Naive thymus-derived CD4-positive, alpha-beta T cell (primary cell): ENCODE data around the gene DMP1. TPM values are rescaled to one million over a fixed set of nuclear protein-coding genes. Genes with fewer than 3 reads are reported as not detected.

Source experiments
- ATAC-seq: fragments of 150-1000 bp; cut with Tn5 transposase; 2 replicates; pipeline ENCODE4 v1.10.0; 2021; ENCODE audit warnings: mild to moderate bottlenecking, moderate library complexity
- CTCF ChIA-PET: fragments of 350-600 bp; sonication (Branson Sonifier 250); formaldehyde crosslinking; loops from one replicate; lab custom pipeline; 2021; ENCODE audit warnings: antibody characterized with exemption; lab: Charles Lee
- POLR2A ChIA-PET: fragments of 350-600 bp; sonication (Branson Sonifier 250); formaldehyde crosslinking; loops from one replicate; lab custom pipeline; 2021; ENCODE audit warnings: antibody characterized with exemption, inconsistent platforms; lab: Charles Lee
- DNase-seq, 9 donors: peaks; one replicate each; pipeline versions ENCODE4 v3.0.0 to v3.0.0-alpha.2; 2020 to 2022; ENCODE audit warnings: mixed read lengths in 1 of 9
- H3K27ac ChIP-seq: one replicate; pipeline ENCODE4 v1.7.0; 2013; ENCODE audit warnings: mild to moderate bottlenecking, low read depth, low read length, moderate library complexity
- H3K27me3 ChIP-seq, 2 donors: one replicate each; pipeline ENCODE4 v1.7.0; 2013; ENCODE audit warnings: low read length in 2 of 2, mild to moderate bottlenecking in 2 of 2, moderate library complexity in 2 of 2; ENCODE audit not compliant: control insufficient read depth in 2 of 2, insufficient read depth in 2 of 2
- H3K36me3 ChIP-seq, 3 experiments: 1 replicate in 2 of 3; 2 replicates in 1 of 3; pipeline ENCODE4 v1.7.0; 2013; ENCODE audit warnings: low read length in 3 of 3, mild to moderate bottlenecking in 3 of 3, moderate library complexity in 1 of 3; ENCODE audit not compliant: insufficient read depth in 3 of 3, control insufficient read depth in 2 of 3
- H3K4me1 ChIP-seq, 2 donors: one replicate each; pipeline ENCODE4 v1.7.0; 2013; ENCODE audit warnings: low read length in 2 of 2, mild to moderate bottlenecking in 2 of 2, moderate library complexity in 1 of 2; ENCODE audit not compliant: control insufficient read depth in 2 of 2, insufficient read depth in 2 of 2
- H3K4me3 ChIP-seq: 2 replicates; pipeline ENCODE4 v1.7.0; 2013; ENCODE audit warnings: mild to moderate bottlenecking, low read length
- H3K9me3 ChIP-seq, 3 experiments: 1 replicate in 2 of 3; 2 replicates in 1 of 3; pipeline ENCODE4 v1.7.0; 2013; ENCODE audit warnings: low read length in 3 of 3; ENCODE audit not compliant: control insufficient read depth in 2 of 3
- H3K27ac Mint-ChIP-seq, 9 donors: one replicate each; pipeline ENCODE4 v1.8.0; 2020 to 2022; ENCODE audit warnings: mixed read lengths in 9 of 9, mild to moderate bottlenecking in 8 of 9, moderate library complexity in 5 of 9, inconsistent platforms in 2 of 9
- H3K27me3 Mint-ChIP-seq, 5 donors: one replicate each; pipeline ENCODE4 v1.8.0; 2021 to 2022; ENCODE audit warnings: mixed read lengths in 5 of 5, mild to moderate bottlenecking in 1 of 5
- H3K36me3 Mint-ChIP-seq, 5 donors: one replicate each; pipeline ENCODE4 v1.8.0; 2020 to 2022; ENCODE audit warnings: mixed read lengths in 5 of 5, mild to moderate bottlenecking in 3 of 5, inconsistent platforms in 1 of 5
- H3K4me1 Mint-ChIP-seq, 7 donors: one replicate each; pipeline ENCODE4 v1.8.0; 2020 to 2022; ENCODE audit warnings: mixed read lengths in 7 of 7, mild to moderate bottlenecking in 3 of 7, inconsistent platforms in 1 of 7
- H3K4me3 Mint-ChIP-seq, 10 donors: one replicate each; pipeline ENCODE4 v1.8.0; 2020 to 2022; ENCODE audit warnings: mild to moderate bottlenecking in 10 of 10, mixed read lengths in 10 of 10, moderate library complexity in 6 of 10, inconsistent platforms in 2 of 10
- H3K9me3 Mint-ChIP-seq, 11 donors: one replicate each; pipeline ENCODE4 v1.8.0; 2020 to 2022; ENCODE audit warnings: mixed read lengths in 11 of 11, mild to moderate bottlenecking in 4 of 11, inconsistent platforms in 1 of 11, moderate library complexity in 1 of 11
- intact Hi-C, 2 donors: fragments of 100-400 bp; cut with micrococcal nuclease; formaldehyde crosslinking; loops; one replicate each; pipeline ENCODE4 v1.15.1; 2023
- polyA plus RNA-seq, 2 donors: library from polyadenylated mRNA; unstranded; fragments of 300-500 nt; fragmentation: Illumina TruSeq; gene quantifications; one replicate each; pipeline ENCODE4 v1.2.3, GENCODE V29; 2021
- total RNA-seq, 6 experiments: library from RNA in 5 of 6; stranded (reverse) in 5 of 6; gene quantifications; 1 replicate in 5 of 6; 2 replicates in 1 of 6; pipeline ENCODE4 v1.2.3 and lab custom pipeline; 2021 to 2026

DMP1 gene
- total and polyA plus RNA-seq, 7 experiments from 2014 or later: not detected

DNA sequence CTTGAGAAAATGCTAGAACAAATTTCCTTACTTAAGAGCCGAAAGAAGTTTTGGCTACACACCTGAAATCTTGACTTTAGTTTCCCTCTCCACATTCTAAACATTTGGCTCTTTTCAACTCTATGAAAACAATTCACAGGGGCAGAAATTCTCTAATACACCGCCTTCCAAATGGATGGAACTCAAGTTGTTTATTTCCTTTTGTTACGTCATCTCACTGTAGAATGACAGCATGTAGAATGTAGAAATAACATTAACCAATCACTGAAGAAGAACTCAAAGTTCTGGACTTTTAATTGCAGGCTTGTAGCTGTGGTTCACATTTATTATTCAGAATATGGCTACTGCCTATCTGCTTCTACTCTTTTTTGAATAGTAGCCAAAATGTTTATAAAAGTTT is 1.9 kb downstream of the DMP1 start:
- no peaks in the 10 kb centered on the region for H3K36me3 Mint-ChIP-seq
- no peaks in the 10 kb centered on the region for H3K9me3 Mint-ChIP-seq
- H3K4me1 Mint-ChIP-seq: no peaks in the 10 kb centered on the region
- peaks cover 0 to 20% (median 10%) of the 10 kb centered on the region in 5 donors for H3K27me3 Mint-ChIP-seq
- no peaks in the 10 kb centered on the region for H3K36me3 ChIP-seq
- intact Hi-C loops: no loop called here
- no peak overlapping the region for H3K27ac ChIP-seq
- ATAC-seq (no peak), DNase-seq (no peak)
- H3K27me3 ChIP-seq: no peaks in the 10 kb centered on the region
- ChIA-PET POLR2A (no interaction called here), CTCF (no interaction called here)
- H3K4me3 ChIP-seq: no peak overlapping the region
- no peak overlapping the region for H3K4me3 Mint-ChIP-seq
- no peaks in the 10 kb centered on the region for H3K9me3 ChIP-seq
- H3K4me1 ChIP-seq: no peaks in the 10 kb centered on the region
- H3K27ac Mint-ChIP-seq: no peak overlapping the region

DNA sequence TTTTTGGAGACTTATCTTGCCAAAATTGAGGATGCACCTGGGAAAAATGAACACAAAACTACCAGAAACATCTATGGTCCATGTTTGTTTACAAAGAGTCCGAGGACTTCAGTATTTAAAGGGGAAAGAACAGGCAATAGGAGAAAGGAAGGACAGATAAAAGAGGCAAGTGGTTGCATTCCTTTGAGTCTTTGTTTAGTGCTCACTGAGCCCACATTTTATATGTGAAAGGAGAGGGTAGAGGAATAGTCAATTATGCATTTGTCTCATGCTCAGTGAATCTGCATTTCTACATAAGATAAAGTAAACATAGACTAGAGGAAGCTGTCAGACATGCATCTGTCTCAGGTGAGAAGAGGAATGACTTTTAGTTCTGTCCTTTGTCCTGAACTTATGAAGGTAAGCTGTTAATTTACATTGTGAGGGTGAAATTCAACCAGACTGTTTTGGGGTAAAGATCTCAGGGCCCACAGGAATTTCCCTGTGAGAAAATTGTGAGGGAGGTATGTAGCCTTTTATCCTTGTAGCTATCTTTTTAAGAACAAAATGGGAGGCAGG is 4.5 kb downstream of the DMP1 start:
- no peaks in the 10 kb centered on the region for H3K4me1 Mint-ChIP-seq
- H3K36me3 Mint-ChIP-seq: no peaks in the 10 kb centered on the region
- no peaks in the 10 kb centered on the region for H3K4me1 ChIP-seq
- no peaks in the 10 kb centered on the region for H3K9me3 ChIP-seq
- H3K27me3 Mint-ChIP-seq: peaks cover 0 to 20% (median 8%) of the 10 kb centered on the region in 5 donors
- H3K27ac Mint-ChIP-seq: no peak overlapping the region
- intact Hi-C loops: no loop called here
- H3K36me3 ChIP-seq: no peaks in the 10 kb centered on the region
- no peak overlapping the region for H3K4me3 ChIP-seq
- H3K27ac ChIP-seq: no peak overlapping the region
- no peaks in the 10 kb centered on the region for H3K9me3 Mint-ChIP-seq
- no peaks in the 10 kb centered on the region for H3K27me3 ChIP-seq
- H3K4me3 Mint-ChIP-seq: no peak overlapping the region
- no peak for ATAC-seq
- ChIA-PET CTCF (no interaction called here), POLR2A (no interaction called here)
- no peak for DNase-seq

DNA sequence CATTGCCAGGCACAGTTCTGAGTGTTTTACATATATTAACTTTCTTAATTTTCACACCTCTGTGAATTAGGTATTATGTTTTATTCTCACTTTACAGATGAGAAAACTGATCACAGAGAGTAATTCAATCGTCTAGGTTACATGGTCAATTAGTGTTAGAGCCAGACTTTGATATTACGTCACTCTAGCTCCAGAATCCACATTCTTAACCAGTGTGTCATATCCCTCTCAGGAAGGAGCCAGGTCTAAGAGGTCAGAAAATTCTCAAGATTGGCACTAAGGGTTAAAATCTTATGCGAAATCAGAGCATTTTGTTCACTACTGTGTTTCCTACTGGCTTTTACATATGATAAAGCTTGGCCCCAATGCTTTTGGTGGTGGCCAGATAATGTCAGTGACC is 7.4 kb downstream of the DMP1 start:
- no peak overlapping the region for H3K27ac Mint-ChIP-seq
- intact Hi-C loops: no loop called here
- no peak overlapping the region for H3K4me3 Mint-ChIP-seq

DNA sequence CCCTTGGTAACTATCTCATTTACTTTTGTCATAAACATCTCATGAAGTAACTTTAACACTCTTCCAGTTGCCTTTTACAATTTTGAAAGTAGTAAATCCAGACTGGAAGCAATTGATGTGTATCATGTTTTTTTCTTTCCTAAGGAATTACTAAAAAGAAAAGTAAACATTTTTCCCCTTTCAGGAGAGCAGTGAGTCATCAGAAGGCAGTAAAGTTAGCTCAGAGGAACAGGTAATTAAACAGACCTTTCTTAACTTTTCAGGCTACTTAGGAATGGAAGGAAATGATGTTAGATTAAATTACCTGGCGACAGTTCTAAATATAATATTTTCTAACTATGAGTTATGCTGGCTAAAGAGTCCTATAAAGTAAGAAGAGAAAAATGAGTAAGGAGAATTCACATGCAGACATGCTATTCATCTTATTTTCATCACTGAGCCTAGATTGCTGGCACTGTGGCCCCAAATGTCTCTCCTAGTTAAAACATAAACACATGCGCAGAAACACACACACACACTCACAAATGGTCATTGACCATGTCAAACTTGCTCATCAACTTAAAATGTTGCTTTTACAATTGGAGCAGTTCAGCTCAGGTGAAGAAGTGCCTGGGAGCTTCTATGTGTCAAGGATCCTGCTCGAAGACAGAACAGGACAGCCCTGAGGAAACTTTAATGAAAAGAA is 9.3 kb downstream of the DMP1 start:
- ChIA-PET CTCF (no interaction called here), POLR2A (no interaction called here)
- Histone ChIP-seq H3K4me1 (no peaks in the 10 kb centered on the region), H3K36me3 (no peaks in the 10 kb centered on the region), H3K9me3 (no peaks in the 10 kb centered on the region), H3K4me3 (no peak overlapping the region), H3K27me3 (no peaks in the 10 kb centered on the region), H3K27ac (no peak overlapping the region)
- Mint-ChIP-seq H3K27me3 (peaks cover 3 to 21% (median 16%) of the 10 kb centered on the region in 5 donors), H3K36me3 (peaks cover 0 to 3% (median 0%) of the 10 kb centered on the region in 5 donors), H3K9me3 (peaks cover 0 to 4% (median 0%) of the 10 kb centered on the region in 11 donors), H3K27ac (no peak overlapping the region), H3K4me1 (no peaks in the 10 kb centered on the region), H3K4me3 (no peak overlapping the region)
- no peak for ATAC-seq
- DNase-seq: no peak
- intact Hi-C loops: no loop called here

More for the DNA sequence above, 7.4 kb downstream of the DMP1 start:
- peaks cover 3 to 21% (median 10%) of the 10 kb centered on the region in 5 donors for H3K27me3 Mint-ChIP-seq
- H3K9me3 ChIP-seq: no peaks in the 10 kb centered on the region
- H3K27ac ChIP-seq: no peak overlapping the region
- peaks cover 0 to 4% (median 0%) of the 10 kb centered on the region in 11 donors for H3K9me3 Mint-ChIP-seq
- no peaks in the 10 kb centered on the region for H3K4me1 ChIP-seq
- ChIA-PET CTCF (no interaction called here), POLR2A (no interaction called here)
- no peak overlapping the region for H3K4me3 ChIP-seq
- no peaks in the 10 kb centered on the region for H3K4me1 Mint-ChIP-seq
- ATAC-seq (no peak), DNase-seq (no peak)
- H3K27me3 ChIP-seq: no peaks in the 10 kb centered on the region
- peaks cover 0 to 3% (median 0%) of the 10 kb centered on the region in 5 donors for H3K36me3 Mint-ChIP-seq
- no peaks in the 10 kb centered on the region for H3K36me3 ChIP-seq

DNA sequence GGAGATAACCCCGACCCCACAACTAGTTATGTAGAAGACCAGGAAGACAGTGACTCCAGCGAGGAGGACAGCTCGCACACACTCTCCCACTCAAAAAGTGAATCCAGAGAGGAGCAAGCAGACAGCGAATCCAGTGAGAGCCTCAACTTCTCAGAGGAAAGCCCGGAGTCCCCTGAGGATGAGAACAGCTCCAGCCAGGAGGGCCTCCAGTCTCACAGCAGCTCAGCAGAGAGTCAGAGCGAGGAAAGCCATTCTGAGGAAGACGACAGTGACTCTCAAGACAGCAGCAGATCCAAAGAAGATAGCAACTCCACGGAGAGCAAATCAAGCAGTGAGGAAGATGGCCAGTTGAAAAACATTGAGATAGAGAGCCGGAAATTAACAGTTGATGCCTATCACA is 12.8 kb downstream of the DMP1 start:
- Histone ChIP-seq H3K27ac (no peak overlapping the region), H3K9me3 (no peaks in the 10 kb centered on the region), H3K27me3 (no peaks in the 10 kb centered on the region), H3K4me3 (no peak overlapping the region), H3K4me1 (no peaks in the 10 kb centered on the region), H3K36me3 (no peaks in the 10 kb centered on the region)
- ATAC-seq (no peak), DNase-seq (no peak)
- H3K9me3 Mint-ChIP-seq: peaks cover 0 to 4% (median 0%) of the 10 kb centered on the region in 11 donors
- H3K27ac Mint-ChIP-seq: no peak overlapping the region
- H3K27me3 Mint-ChIP-seq: peaks cover 0 to 29% (median 21%) of the 10 kb centered on the region in 5 donors
- peaks cover 0 to 3% (median 0%) of the 10 kb centered on the region in 5 donors for H3K36me3 Mint-ChIP-seq
- intact Hi-C loops: no loop called here
- H3K4me3 Mint-ChIP-seq: no peak overlapping the region
- H3K4me1 Mint-ChIP-seq: no peaks in the 10 kb centered on the region
- ChIA-PET CTCF (no interaction called here), POLR2A (no interaction called here)

DNA sequence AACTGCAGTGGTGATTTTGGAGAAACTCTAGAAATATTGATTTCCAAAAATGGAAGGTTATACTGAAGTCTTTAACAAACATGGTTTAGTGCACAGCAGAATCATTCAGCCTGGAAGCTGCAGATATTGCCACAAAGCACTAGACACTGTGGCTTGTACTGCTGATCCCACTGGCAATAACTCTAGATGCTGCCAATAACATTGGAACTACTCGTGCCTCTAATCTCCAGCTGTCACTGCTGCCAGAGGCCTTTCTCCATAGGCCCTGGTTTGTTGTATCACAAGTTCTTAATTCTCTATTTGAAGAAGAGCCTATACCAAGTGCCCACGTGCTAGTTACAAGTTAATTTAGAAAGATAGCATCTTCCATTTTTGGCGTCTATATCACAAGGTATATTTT is 19.3 kb downstream of the DMP1 start:
- ChIA-PET POLR2A (no interaction called here), CTCF (no interaction called here)
- Histone ChIP-seq H3K36me3 (no peaks in the 10 kb centered on the region), H3K27ac (no peak overlapping the region), H3K9me3 (no peaks in the 10 kb centered on the region), H3K27me3 (peaks cover 0 to 3% of the 10 kb centered on the region in 2 donors), H3K4me3 (no peak overlapping the region), H3K4me1 (no peaks in the 10 kb centered on the region)
- H3K4me1 Mint-ChIP-seq: no peaks in the 10 kb centered on the region
- peaks cover 0 to 38% (median 22%) of the 10 kb centered on the region in 5 donors for H3K27me3 Mint-ChIP-seq
- H3K9me3 Mint-ChIP-seq: peaks cover 6 to 33% (median 20%) of the 10 kb centered on the region in 11 donors
- intact Hi-C loops: no loop called here
- no peak overlapping the region for H3K27ac Mint-ChIP-seq
- H3K36me3 Mint-ChIP-seq: no peaks in the 10 kb centered on the region
- DNase-seq (no peak), ATAC-seq (no peak)
- no peak overlapping the region for H3K4me3 Mint-ChIP-seq

DNA sequence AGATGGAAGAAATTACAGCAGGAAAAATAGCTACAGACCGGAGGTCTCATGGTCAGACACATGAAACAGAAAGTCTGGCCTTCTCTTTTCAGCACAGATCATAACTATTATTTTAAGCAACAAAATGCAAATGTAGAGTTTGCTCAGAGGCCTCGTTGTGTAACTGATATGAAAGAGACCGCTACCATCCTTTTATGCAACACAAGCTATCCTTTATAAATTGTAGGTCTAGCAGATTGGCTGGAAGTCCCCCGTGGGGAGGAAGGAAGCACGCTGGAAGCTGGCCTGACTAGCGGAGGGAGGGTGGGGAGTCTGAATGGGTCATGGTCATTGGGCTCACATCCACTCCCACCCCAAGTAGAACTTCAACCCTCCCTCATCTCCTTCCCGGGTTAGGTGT is 27.7 kb downstream of the DMP1 start:
- no peak for ATAC-seq
- Histone ChIP-seq H3K36me3 (no peaks in the 10 kb centered on the region), H3K9me3 (no peaks in the 10 kb centered on the region), H3K4me3 (no peak overlapping the region), H3K27ac (no peak overlapping the region), H3K4me1 (no peaks in the 10 kb centered on the region), H3K27me3 (no peaks in the 10 kb centered on the region)
- DNase-seq: no peak
- intact Hi-C loops: loop anchor here (2.0 kb wide), 2 partner anchors 171 to 295 kb away; no protein-coding TSS in a partner anchor
- Mint-ChIP-seq H3K9me3 (peaks cover 5 to 19% (median 7%) of the 10 kb centered on the region in 11 donors), H3K36me3 (no peaks in the 10 kb centered on the region), H3K4me3 (no peak overlapping the region), H3K4me1 (no peaks in the 10 kb centered on the region), H3K27me3 (peaks cover 0 to 15% (median 12%) of the 10 kb centered on the region in 5 donors), H3K27ac (no peak overlapping the region)
- ChIA-PET CTCF (interaction anchor here (0.7 to 1.7 kb wide), 2 partner anchors 9 to 11 kb away, joined by 3 to 4 read pairs; no protein-coding TSS in a partner anchor), POLR2A (no interaction called here)
